ENCODE data around the gene PLCB4.

GRCh38 chr20:9334866-9335265 is 266.0 kb downstream of the PLCB4 start:
- TF ChIP-seq CTCF (IDR thresholded peaks at IDR 0.05) (no peak), EZH2 (IDR thresholded peaks at IDR 0.05) (no peak), EZH2phosphoT487 (IDR thresholded peaks at IDR 0.05) (no peak)
